GM18951 (cell line): ENCODE data around the gene VWA3A.

Experiments used
- POLR2A ChIP-seq: IDR thresholded peaks from 4 replicates; pipeline ENCODE4 v1.6.1; 2011; ENCODE audit warnings: mild to moderate bottlenecking; ENCODE audit not compliant: insufficient read length, insufficient read depth; ENCODE audit errors: extremely low read depth
- in situ Hi-C: fragments of 300-500 bp; cut with MboI; formaldehyde crosslinking; loops from one replicate; pipeline ENCODE4 v1.12.0; 2022; ENCODE audit warnings: low sequenced_read_pairs, mixed read lengths, inconsistent platforms; ENCODE audit not compliant: unreplicated experiment

Gene VWA3A

GRCh38 chr16:22206013-22206841 lies 113.9 kb downstream of the VWA3A start, which contains the start of gene EEF2K:
Gene EEF2K (plus strand): TSS chr16:22206278. CDS start chr16:22225730, 19,452 bp downstream.
- in situ Hi-C loops, result loop anchor here (5.0 kb wide), 1 partner anchor 91 kb away; the partner anchor contains the start of gene POLR3E
- TF ChIP-seq POLR2A, result peak; percentile 78
